B cell (primary cell): Measurements from ENCODE around the gene ACER1.

Experiments used
- EZH2 ChIP-seq: IDR thresholded peaks from 2 replicates; pipeline ENCODE4 v1.6.1; 2012; ENCODE audit warnings: borderline replicate concordance, low read depth, mild to moderate bottlenecking, moderate library complexity, low read length; ENCODE audit not compliant: insufficient read depth, poor library complexity, severe bottlenecking
- TF ChIP-seq, protein P1 (sequence below): fragments of 200-600 bp; IDR thresholded peaks from one replicate; pipeline ENCODE4 v1.8.0; 2022; ENCODE audit warnings: antibody characterized with exemption, mild to moderate bottlenecking

DNA sequence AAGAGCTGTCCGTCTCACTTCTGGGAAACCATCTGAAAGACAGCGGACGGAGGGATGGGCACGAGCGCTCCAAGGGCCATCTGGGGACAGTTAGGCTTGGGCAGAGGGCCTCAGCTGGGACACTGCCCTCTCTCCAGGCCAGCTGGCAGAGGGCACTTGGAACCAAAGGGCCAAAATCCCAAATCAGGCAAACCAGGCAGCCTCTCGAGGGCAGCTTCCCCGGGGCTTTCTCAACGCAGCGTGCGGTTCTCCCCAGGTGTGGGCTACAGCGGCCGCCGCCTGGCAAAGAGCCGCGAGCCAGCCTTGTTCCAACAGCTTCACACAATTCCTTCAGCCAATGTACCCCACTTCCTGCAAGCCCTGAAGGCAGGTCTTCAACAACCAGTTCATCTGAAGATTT is 58.7 kb downstream of the ACER1 start:
- TF ChIP-seq, protein P1, sequence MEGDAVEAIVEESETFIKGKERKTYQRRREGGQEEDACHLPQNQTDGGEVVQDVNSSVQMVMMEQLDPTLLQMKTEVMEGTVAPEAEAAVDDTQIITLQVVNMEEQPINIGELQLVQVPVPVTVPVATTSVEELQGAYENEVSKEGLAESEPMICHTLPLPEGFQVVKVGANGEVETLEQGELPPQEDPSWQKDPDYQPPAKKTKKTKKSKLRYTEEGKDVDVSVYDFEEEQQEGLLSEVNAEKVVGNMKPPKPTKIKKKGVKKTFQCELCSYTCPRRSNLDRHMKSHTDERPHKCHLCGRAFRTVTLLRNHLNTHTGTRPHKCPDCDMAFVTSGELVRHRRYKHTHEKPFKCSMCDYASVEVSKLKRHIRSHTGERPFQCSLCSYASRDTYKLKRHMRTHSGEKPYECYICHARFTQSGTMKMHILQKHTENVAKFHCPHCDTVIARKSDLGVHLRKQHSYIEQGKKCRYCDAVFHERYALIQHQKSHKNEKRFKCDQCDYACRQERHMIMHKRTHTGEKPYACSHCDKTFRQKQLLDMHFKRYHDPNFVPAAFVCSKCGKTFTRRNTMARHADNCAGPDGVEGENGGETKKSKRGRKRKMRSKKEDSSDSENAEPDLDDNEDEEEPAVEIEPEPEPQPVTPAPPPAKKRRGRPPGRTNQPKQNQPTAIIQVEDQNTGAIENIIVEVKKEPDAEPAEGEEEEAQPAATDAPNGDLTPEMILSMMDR = no peak
- no peak for TF ChIP-seq EZH2
